Activated CD4-positive, alpha-beta T cell treated with anti-CD3 and anti-CD28 coated beads, Interleukin-2, amount 50 U/mL, for 16 hours (primary cell): Measurements from ENCODE around the gene COL18A1.
"Not testable (repeated sequence)": the region's sequence is repeated elsewhere in the genome, so short reads cannot be mapped to it uniquely, and the experiment has no call there.

Experiments
- DNase-seq: peaks from one replicate; pipeline ENCODE4 v3.0.0-alpha.2; 2020

The COL18A1 gene

DNA sequence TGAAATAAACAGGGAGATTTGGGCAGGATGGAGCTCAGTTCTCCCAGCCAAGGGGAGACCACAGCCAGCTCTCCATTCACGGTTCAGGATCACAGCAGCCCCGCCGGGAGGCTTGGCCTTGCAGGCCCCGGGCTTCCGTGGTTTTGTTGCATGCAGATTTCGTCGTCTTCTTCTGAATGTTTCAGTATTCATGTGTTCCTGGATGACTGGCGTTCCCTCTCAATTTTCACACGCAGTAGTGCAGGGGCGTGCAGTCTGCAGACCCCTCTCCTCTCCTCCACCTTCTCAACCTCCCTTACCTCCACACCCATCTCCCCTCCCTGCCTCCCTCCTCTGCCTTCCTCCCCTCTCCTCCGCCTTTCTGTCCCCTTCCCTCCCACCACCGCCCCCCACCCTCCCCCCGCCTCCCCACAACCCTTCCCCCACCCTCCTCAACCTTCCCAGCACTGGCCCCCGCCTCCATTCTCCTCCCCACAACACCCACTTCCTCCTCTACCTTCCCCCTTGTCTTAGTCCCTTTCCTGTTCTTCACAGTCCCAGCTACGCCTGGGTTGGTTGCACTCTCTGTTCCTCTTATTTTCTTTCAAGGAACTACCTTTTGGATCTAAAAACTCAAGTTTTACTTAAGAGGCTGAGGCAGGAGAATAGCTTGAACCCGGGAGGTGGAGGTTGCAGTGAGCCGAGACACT lies 145.7 kb downstream of the COL18A1 start:
- peak; percentile 85 for DNase-seq

DNA sequence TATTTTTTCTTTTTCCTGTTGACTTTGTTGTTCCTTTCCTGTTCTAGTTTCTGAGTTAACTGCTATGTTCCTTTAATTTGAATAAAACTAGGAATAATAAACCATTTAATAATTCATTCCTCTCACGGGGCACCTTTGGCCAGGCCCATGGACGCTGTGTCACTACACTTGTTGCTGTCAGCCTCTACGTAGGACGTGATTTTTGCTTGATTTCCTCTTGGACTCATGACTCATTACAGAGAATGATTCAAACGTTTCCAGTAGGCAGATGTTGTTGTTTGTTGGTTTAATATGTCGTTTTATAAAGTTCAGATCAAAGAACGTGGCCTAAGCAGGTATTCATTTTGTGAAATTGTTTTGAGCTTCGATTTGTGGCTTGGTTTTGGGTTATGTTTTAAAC lies 146.4 kb downstream of the COL18A1 start:
- DNase-seq: peak; percentile 89

DNA sequence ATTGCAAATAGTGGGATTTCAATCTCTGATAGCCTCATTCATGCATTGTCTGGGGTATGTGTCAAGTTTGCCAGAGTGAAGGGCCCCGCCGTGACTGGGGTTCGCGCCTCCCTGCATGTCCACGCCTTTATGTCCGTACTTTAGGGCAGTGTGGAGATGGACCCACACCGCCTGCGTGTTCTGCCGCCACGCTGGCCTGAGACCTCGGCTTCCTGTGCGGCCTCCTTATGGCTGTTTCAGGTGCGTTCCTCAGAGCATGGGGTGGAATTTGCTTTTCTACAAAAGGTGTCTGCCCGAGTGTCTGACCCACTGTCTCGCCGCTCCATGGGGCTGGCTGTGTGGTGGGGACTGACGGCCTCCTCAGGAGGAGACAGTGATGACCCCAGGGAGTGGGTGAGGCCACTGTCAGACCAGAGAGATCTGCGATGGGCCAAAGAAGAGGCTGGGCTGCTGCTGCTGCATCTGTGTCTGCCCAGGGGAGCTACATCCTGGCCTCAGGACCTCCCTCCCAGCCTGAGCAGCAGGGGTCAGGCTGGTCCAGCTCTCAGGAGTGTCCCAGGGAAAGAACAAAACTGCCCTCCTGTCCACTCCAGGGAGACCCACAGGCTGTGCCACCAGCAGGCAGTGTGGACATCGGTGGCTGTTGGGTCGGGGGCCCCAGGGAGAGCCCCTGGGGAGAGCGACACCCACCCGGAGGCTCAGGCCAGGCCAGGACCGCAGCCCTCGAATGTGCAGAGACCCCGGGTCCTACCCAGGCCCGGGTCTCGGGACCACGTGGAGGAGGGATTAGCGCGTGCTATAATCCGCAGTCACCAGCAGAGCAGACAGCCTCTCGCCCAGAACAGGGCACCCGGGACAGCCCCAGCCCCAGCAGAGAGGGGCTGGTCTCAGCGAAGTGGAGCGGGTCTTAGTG lies 147.1 kb downstream of the COL18A1 start:
- no peak for DNase-seq

DNA sequence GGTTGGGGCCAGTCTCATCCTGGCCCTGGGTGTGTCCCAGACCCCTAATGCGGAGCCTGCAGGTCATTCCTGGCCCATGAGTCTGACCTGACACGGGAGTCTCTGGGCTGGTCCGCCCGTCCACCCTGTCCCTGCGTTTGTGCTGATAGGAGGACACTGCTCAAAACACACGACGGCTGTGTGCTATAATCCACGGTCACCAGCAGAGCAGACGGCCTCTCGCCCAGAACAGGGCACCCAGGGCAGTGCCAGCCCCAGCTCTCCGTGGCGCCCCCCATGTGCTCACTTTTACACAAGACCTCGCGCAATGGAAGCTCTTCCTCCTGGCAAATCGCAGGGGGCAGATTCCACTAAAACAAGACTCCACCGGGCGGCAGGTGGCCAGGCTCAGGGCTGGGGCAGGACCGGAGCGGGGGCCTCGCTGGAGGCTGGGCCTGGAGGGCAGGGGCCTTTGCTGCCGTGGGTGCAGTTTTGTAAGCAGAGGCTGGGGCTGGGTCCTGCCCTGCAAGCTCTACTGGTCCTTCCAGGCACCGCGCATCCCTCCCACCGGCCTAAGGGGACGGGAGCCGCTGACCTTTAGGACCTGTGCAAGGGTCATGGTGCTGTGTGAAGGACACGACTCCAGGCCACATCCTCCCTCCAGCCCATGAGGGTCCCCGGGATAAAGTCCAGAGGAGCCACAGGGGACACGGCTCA lies 147.9 kb downstream of the COL18A1 start:
- DNase-seq: no peak

DNA sequence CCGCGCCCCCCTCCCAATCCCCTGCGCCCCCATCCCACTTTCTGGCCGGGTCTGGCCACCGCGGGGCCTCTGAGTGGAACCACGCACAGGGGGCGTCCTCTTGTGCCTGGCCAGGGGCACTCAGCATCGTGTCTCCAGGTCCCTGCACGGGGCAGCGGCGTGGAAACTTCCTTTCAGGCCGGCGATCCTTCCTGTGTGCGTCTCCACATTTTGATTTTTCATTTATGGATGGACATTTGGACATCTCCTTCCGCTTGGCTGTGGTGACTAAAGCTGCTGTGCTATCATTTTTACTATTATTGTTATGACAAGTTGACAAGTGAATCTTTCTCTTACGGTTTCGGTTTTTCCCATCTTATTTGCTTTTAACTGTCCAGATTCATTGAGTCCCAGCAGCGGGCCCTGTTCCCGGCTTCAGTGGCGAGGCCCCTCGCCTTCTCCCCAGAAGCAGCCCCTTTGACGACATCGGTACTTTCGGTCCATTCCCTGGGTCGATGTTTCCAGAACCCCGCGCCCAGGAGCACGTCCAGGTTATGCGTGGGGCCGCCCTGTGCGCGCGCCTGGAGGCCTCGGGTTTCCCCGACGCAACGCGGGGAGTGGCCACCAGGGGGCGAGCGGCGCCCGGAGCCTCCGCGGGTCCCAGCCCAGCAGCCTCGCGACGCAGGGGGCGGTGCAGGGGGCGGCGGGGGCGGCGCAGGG lies 149.7 kb downstream of the COL18A1 start:
- DNase-seq: peak; percentile 90

DNA sequence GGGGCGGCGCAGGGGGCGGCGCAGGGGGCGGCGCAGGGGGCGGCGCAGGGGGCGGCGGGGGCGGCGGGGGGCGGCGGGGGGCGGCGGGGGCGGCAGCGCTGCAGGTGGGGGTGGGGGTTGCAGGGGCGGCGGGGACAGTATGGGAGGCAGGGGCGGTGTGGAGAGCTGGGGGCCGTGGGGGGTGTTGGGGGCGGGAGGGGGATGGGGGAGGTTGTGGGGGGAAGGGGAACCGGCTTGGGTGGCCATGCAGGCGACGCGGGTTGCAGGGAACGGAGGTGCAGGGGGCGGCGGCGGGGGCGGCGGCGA lies 150.2 kb downstream of the COL18A1 start:
- no peak for DNase-seq

DNA sequence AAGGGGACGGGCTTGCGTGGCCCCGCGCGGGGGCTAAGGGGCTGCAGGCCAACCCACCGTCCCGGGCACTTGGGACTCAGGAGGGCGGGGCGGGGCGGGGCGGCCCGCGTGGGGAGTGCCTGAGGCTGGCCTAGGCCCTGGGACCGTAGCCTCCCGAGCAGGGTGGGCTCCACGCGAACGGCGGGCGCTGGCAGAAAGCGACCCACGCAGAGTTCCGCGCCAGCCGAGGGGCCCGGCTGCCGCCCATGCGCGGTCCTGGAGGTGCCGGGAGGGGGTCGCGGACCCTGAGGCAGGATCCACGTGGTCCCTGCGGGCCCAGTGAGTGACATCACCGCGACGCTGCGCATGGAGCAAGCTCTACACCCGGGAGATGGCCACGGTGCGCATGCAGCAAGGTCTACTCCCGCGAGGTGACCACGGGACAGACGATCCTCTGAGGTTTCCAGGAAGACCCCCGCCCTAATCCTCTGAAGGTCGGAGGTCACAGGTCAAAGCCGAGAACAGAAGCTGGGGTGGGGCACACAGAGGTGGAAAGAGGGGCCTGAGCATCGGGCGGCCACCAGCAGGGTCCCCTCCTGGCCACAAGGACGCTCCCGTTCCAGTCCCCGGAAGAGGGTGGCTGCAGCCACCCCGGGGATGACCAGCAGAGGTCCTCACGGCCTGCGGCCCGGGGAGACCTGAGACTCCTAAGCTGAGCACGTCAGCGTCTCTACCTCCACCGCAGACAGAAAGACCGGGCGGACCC lies 150.8 kb downstream of the COL18A1 start:
- peak; percentile 64 for DNase-seq

DNA sequence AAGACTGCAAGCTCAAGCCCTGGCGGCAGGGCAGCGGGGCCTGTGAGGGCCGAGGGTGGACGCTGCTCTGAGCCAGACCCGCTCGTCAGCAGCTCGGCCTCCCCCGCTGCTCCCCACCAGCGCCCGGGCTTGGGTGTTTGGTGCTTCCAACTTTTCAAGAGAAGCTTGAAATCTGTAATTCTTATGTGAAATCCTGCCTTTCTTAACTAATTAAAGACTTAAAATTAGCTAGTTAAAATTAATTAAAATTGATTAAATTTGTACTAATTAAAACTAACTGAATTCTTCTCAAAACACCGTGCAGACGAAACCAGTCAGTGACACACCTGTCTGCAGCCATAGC lies 151.3 kb downstream of the COL18A1 start:
- no peak for DNase-seq

DNA sequence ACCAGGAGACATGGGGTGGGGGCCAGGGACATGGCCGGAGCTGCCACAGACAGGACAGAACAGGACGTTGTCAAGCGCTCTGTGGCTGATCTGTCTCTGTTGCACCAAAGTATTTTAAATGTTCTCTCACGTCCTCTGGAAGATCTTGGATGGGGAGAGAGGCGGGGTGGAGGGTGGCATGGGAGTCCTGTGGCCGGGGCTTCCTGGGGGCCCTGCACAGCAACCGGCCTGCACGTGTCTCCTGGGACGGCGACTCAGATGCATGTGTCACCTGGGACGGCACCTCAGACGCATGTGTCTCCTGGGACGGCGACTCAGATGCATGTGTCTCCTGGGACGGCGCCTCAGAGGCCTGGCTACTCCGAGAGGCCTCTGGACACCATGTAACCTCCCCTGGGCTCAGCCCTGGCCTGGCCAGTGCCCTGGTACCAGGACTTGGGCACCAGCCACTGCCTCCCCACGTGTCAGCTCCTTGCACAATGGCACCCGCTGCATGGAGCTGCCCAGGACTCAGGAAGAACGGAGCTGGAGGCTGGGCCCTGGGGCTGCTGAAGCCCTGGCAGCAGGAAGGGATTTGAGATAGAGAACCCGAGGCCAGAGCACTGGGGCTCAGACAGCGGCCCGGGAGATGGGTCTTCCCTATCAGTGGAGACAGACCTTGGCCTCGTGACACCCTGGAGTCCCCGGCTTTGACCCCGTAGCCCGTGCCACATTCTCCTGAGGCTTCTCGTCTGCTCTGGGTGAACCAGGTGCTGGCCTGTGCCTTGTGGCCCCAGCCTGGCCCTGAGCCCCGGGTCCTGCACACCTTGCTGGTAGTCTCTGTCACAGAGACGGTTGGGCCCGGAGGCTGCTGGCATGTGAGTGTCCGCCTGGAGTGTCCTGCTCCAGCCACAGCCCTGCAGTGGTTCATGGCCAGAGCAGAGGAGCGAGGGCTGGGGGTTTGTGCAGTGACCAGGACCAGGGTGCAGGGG lies 152.0 kb downstream of the COL18A1 start:
- DNase-seq: no peak

DNA sequence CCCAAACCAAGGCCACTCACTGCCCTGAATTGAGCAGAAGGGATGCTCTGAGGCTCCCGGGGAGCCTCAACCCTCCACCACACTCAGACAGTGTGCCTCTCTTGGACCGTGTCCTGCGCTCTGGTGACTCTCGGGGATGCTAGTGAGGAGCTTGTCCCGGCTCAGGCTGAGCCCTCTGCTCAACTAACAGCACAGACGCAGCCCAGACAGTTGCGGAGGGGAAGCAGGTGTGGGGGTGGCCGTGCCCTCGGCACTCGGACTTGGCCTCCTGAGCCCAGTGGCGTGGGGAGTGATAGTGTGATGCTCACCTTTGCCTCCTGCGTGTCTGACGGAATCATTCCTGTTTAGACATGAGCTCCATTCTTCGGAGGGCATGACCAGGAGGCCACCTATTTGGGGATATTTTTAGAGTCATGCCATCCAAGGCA lies 152.7 kb downstream of the COL18A1 start:
- DNase-seq: no peak

DNA sequence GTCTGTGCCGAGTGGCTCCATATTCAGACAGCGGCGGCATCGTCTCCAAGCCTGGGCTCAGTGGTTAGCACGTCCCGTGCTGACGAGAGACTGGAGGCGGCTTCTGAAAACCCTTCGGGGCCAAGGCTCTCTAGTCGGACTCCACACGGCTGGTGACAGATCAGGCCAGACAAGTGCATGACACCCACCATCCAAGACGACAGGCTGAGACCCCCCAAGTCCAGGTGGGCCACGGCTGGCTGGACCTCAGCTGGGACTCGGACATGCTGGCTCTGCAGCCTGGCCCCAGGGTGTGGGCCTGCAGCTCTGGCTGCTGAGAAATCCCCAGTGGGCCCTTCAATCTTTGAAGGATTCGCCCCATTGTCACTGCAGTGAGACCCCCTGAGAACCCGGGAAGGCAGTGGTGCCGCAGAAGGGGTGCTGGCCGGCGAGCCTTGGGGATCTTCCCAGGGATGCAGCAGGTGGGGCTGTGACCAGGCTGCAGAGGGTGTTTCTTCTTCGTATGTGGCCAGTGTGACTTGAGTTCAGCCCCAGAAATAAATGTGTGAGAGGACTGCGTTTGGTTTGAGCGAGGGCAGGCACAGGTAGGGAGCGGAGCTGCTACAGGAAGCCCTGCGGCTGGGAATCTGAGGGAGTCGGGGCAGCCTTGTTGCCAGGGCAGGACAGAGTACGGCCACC lies 153.2 kb downstream of the COL18A1 start:
- DNase-seq: no peak

DNA sequence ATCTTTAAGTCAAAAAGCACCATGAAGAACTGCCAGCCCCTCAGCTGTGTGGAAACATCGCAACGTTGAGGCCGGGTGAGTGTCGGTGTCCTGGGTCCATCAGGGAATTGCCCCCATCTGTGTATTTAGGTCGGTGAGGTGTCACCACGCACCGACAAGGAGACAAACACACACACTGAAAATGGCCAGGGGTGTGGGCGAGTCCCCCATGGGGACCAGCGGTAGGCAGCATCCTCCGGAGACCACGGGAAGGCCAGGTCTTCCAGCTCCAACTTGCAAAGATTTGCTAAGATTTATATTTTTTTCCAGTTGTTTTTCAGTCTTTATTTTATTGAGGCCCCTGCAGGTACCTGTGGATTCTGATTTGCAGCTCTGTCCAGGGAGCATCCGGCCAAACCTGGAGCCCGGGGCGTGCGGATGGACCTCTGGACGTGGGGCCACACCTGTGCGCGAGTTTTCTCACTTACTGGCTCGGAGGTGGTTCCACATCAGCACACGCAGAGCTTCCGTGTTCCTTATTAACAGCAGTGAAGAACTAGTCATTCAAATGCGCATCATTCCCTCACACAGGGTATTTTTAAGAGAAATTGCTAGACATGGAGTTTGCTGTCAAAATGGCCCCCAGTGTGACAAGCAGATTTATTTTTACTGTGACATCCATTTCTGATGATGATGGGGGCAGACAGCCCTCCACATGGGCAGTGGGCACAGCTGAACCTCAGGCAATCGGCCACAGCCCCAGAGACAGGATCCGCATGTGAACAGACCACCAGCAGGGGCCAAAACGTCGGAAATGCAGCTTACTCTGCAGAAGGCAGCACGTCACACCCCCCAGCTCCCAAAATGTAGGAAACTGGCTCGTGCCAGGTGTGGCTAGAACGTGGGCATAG lies 154.5 kb downstream of the COL18A1 start:
- DNase-seq: no peak

DNA sequence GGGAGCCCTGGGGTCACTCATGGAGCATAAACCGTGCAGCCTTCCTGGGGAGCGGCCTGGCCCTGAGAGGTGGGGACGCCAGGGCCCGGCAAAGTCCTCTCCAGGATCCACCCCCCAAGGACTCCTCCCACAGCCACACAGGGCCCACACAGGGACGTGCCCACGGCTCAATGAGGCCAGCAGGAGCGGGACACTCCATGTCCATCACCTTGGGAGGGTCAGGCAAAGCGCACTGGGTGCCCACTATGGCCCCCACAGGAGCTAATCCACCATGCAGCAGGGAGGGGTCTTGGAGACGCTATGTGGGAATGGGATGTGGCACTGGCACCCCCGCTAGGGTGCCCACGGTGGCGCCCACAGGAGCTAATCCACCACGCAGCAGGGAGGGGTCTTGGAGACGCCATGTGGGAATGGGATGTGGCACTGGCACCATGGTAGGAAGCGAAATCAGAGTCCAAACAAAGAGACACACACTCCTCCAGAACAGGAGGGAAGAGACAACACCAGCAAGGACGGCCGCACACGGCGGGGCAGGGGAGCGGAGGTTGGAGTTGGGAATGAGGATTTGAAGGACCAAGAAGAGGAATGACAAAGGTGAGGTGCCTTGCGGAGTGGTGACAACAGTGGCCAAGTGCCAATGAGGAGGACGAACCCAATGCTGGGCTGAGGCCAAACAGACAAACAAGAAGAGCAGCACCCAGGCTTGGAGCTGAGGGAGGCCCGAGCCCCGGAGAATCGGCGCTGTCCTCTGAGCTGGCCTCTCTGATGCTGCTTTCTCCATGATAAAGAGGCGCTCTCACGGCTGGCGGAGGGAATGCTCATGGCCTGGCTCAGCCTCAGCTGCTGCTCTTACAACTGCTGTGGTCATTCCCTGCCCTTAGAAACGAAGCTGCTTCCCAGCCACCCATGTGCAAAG lies 155.4 kb downstream of the COL18A1 start:
- no peak for DNase-seq

DNA sequence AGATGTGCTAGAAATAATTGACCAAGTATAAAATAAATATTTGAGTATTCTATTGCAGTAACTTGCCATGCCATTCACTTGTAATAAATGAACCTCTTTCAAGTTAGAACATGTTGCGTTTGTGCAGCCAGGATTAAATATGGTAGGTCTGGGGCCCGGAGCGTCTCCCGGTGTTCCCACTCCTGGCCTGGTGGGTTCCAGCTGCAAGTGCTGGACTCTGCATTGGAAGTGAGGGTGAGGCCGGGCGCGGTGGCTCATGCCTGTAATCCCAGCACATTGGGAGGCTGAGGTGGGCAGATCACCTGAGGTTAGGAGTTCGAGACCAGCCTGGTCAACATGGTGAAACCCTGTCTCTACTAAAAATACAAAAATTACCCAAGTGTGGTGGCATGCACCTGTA lies 156.3 kb downstream of the COL18A1 start:
- not testable (repeated sequence) for DNase-seq

DNA sequence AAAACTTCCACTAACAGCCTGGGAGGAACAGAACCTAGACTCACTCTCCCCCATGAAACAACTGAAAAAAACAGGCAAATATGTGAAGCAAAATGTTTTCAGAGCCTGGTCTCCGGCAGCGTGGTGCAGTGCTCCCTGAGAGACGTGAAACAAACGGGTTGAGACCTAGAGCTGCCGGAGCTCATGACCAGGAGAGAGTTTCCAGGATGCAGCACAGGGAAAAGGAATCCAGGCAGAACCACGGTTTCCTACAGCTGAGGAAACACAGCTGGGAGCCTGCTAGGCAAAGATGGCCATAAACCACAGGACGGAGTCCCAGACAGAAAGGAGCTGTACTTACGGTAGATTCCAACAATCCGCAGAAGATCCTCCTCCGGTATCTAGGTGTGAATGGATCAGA lies 157.4 kb downstream of the COL18A1 start:
- no peak for DNase-seq

DNA sequence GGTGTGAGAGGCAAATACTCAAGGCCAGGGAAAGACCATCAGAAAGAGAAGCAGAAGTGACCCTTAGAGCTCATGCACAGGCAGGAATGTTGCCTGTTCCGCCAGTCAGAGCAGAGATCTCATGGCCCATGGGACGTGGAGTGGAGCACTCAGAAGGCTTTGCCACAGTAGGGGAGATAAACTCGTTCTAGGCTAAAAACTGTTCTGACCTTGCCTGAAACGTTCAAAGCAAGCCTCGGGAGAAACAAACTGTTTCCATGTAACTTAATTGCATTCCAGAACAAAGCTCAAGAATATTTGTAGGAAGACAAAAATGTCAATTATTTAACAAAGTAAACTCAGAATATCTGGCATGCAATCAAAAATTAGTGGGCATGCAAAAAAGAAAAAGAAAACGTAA lies 158.0 kb downstream of the COL18A1 start:
- no peak for DNase-seq
